ENCODE measurements around the gene CYP2D6.

CYP2D6 gene

DNA sequence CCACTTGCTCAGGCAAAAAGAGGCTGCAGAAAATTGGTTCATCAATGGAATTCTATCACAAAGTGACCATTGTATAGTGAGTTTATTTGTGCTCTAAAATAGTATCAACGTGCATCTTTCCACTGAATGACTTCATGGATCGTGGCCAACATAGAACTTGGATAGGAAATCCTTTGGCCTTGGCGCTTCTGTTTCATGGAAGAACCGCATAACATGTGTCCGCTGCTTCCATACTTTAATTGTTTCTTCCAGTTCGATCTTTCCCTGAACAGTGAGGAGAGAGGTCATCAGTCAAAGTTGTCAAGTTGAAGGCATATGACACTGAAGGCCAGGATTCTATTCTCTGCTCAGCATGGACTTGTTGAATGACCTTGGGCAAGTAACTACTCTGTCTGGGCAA is 44.6 kb downstream of the CYP2D6 start:
- no peaks in the 10 kb centered on the region for H4K20me1 ChIP-seq (ENCODE audit: insufficient read depth)
- H3K27me3 ChIP-seq (ENCODE audit: insufficient read depth, low read depth), result no peaks in the 10 kb centered on the region
- H3K4me1 ChIP-seq (ENCODE audit: low read depth, poor library complexity, severe bottlenecking), result peaks cover 10% of the 10 kb centered on the region
- no peaks in the 10 kb centered on the region; the same call in 1 of the 2 replicates for H3K36me3 ChIP-seq (ENCODE audit: insufficient read depth)
- H3K9ac ChIP-seq, result no peak overlapping the region
- no peak overlapping the region for H2AFZ ChIP-seq (ENCODE audit: low read depth)
- no peak overlapping the region for H3K4me3 ChIP-seq (IDR thresholded peaks at IDR 0.05; ENCODE audit: insufficient read depth, low read depth, low read length)
- H3K4me2 ChIP-seq, result no peak overlapping the region
- H3K27ac ChIP-seq, result no peak overlapping the region
- H3K79me2 ChIP-seq (ENCODE audit: insufficient read depth, low read depth), result peaks cover 27% of the 10 kb centered on the region
- TF ChIP-seq, protein P1, sequence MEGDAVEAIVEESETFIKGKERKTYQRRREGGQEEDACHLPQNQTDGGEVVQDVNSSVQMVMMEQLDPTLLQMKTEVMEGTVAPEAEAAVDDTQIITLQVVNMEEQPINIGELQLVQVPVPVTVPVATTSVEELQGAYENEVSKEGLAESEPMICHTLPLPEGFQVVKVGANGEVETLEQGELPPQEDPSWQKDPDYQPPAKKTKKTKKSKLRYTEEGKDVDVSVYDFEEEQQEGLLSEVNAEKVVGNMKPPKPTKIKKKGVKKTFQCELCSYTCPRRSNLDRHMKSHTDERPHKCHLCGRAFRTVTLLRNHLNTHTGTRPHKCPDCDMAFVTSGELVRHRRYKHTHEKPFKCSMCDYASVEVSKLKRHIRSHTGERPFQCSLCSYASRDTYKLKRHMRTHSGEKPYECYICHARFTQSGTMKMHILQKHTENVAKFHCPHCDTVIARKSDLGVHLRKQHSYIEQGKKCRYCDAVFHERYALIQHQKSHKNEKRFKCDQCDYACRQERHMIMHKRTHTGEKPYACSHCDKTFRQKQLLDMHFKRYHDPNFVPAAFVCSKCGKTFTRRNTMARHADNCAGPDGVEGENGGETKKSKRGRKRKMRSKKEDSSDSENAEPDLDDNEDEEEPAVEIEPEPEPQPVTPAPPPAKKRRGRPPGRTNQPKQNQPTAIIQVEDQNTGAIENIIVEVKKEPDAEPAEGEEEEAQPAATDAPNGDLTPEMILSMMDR (conservative IDR thresholded peaks at IDR 0.05; ENCODE audit: low read depth, low read length), result no peak

DNA sequence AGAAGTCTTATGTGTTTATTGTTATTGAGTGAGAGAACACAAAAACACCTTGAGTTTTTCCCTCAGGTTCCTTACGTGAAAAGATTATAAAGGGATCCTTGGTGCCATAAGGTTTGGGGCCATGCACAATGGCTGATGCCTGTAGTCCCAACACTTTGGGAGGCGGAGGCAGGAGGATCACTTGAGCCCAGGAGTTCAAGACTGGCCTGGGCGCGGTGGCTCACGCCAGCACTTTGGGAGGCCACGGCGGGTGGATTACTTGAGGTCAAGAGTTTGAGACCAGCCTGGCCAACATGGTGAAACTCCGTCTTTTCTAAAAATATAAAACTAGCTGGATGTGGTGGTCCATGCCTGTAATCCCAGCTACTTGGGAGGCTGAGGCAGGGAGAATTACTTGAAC is 45.7 kb downstream of the CYP2D6 start:
- Histone ChIP-seq H4K20me1 (ENCODE audit: insufficient read depth) (no peaks in the 10 kb centered on the region), H3K4me1 (ENCODE audit: low read depth, poor library complexity, severe bottlenecking) (peaks cover 10% of the 10 kb centered on the region), H3K9ac (no peak overlapping the region), H3K79me2 (ENCODE audit: insufficient read depth, low read depth) (peaks cover 34% of the 10 kb centered on the region), H3K27ac (no peak overlapping the region), H3K27me3 (ENCODE audit: insufficient read depth, low read depth) (no peaks in the 10 kb centered on the region), H3K4me2 (no peak overlapping the region), H3K4me3 (IDR thresholded peaks at IDR 0.05; ENCODE audit: insufficient read depth, low read depth, low read length) (no peak overlapping the region), H3K36me3 (ENCODE audit: insufficient read depth) (no peaks in the 10 kb centered on the region; the same call in 1 of the 2 replicates), H2AFZ (ENCODE audit: low read depth) (no peak overlapping the region)
- TF ChIP-seq, protein P1 (conservative IDR thresholded peaks at IDR 0.05; ENCODE audit: low read depth, low read length), result no peak

DNA sequence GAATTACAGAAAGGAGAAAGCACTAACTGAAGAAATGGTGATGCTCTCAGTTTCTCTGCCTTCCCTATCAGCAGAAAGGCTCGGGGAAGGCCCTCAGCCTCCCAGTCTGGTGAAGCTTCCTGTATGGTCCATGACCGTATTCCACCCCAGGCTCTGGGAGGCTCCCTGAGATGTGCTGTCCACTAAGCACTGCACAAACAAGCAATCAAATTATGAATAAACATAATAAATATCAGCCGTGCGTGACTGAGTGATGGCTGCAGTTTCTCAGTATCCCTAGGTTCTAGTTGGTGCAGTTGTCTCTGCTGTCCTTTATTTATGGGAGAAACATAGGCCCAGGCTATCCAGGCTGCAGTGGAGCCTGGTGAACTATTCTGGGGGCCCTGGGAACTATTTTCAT is 47.5 kb downstream of the CYP2D6 start:
- no peak overlapping the region for H3K9ac ChIP-seq
- no peak overlapping the region for H3K4me3 ChIP-seq (IDR thresholded peaks at IDR 0.05; ENCODE audit: insufficient read depth, low read depth, low read length)
- H3K27me3 ChIP-seq (ENCODE audit: insufficient read depth, low read depth), result no peaks in the 10 kb centered on the region
- no peaks in the 10 kb centered on the region for H4K20me1 ChIP-seq (ENCODE audit: insufficient read depth)
- H3K79me2 ChIP-seq (ENCODE audit: insufficient read depth, low read depth), result peaks cover 20% of the 10 kb centered on the region; the same call in 1 of the 2 replicates
- no peaks in the 10 kb centered on the region for H3K4me1 ChIP-seq (ENCODE audit: low read depth, poor library complexity, severe bottlenecking)
- no peak overlapping the region for H2AFZ ChIP-seq (ENCODE audit: low read depth)
- no peak overlapping the region for H3K27ac ChIP-seq
- H3K36me3 ChIP-seq (ENCODE audit: insufficient read depth), result no peaks in the 10 kb centered on the region; the same call in 1 of the 2 replicates
- TF ChIP-seq, protein P1 (conservative IDR thresholded peaks at IDR 0.05; ENCODE audit: low read depth, low read length), result no peak
- no peak overlapping the region for H3K4me2 ChIP-seq

DNA sequence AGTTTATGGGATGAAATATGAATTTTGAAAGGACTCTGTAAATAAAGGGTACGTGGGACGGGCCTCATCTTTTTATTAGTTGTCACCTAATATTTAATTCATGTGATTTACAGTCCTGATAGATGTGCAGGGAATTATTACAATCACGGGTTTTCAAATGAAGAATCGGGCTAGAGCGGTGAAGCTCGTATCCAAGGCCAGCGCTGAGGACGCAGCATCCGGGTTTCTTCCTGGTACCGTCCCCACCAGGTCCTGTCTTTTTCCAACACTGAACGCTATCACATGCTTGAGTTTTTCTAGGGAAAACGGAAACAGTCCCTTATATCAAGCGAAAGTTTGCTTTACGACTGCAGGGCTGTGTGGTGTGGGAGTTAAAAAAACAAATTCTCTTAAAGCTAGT is 50.3 kb downstream of the CYP2D6 start:
- H2AFZ ChIP-seq (ENCODE audit: low read depth), result peak overlapping the region; percentile 96

More for the DNA sequence above, 50.3 kb downstream of the CYP2D6 start:
- peaks cover 11% of the 10 kb centered on the region; the same call in 1 of the 2 replicates for H3K79me2 ChIP-seq (ENCODE audit: insufficient read depth, low read depth)
- H3K4me2 ChIP-seq, result peak overlapping the region; percentile 79
- peak overlapping the region; percentile 94 for H3K27ac ChIP-seq
- no peak overlapping the region for H3K4me3 ChIP-seq (IDR thresholded peaks at IDR 0.05; ENCODE audit: insufficient read depth, low read depth, low read length)
- no peaks in the 10 kb centered on the region for H3K4me1 ChIP-seq (ENCODE audit: low read depth, poor library complexity, severe bottlenecking)
- no peaks in the 10 kb centered on the region for H4K20me1 ChIP-seq (ENCODE audit: insufficient read depth)
- no peaks in the 10 kb centered on the region for H3K27me3 ChIP-seq (ENCODE audit: insufficient read depth, low read depth)
- peak overlapping the region; percentile 98 for H3K9ac ChIP-seq
- H3K36me3 ChIP-seq (ENCODE audit: insufficient read depth), result no peaks in the 10 kb centered on the region; the same call in 1 of the 2 replicates
- TF ChIP-seq, protein P1 (conservative IDR thresholded peaks at IDR 0.05; ENCODE audit: low read depth, low read length), result no peak

Data from KMS-11 (cell line).